Skin of body (tissue), 2 donors: Measurements from ENCODE around the gene SNX10. TPM values are rescaled to one million over a fixed set of nuclear protein-coding genes. Genes with fewer than 3 reads are reported as not detected.

Experiments used
- DNase-seq: peaks from one replicate; lab custom pipeline; 2025; lab: John Stamatoyannopoulos, UW
- total RNA-seq: library from RNA; depleted of rRNA; stranded (reverse); fragments of >200 nt; gene quantifications from one replicate; pipeline ENCODE4 v1.2.3, GENCODE V29; 2014

The SNX10 gene
- total RNA-seq, 1 donor from 2014 or later, result 5.8 TPM

DNA sequence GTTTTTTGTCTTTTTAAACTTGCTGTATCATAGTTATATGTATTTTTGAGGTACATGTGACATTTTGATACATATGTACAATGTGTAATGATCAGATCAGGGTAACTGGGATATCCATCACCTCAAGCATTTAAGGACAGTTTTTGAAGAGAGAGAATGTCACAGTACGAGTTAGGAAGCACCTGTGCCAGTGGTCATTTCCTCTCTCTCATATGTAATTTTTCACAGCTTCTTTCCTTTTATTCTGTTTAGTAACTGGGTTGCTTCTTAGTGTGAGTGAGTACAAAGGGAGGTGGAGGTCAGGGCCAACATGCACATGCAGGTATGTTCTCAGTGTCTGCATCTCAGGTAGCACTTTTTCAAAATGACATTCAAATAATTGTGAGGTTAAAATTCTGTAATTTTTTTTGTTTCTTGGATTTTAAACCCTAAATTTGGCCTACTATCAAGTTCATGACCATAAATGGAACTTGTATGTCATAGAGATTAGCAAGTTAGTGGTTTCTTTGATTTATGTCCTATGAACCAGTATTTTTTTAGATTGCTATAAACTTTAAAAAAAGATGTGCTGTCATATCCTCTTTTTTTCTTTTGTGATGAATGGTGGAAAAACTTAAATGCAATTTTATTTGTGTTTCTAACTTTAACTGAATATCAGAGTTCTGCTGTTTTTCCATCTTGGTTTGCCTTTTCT, 42.7 kb downstream of the SNX10 start:
- no peak for DNase-seq

DNA sequence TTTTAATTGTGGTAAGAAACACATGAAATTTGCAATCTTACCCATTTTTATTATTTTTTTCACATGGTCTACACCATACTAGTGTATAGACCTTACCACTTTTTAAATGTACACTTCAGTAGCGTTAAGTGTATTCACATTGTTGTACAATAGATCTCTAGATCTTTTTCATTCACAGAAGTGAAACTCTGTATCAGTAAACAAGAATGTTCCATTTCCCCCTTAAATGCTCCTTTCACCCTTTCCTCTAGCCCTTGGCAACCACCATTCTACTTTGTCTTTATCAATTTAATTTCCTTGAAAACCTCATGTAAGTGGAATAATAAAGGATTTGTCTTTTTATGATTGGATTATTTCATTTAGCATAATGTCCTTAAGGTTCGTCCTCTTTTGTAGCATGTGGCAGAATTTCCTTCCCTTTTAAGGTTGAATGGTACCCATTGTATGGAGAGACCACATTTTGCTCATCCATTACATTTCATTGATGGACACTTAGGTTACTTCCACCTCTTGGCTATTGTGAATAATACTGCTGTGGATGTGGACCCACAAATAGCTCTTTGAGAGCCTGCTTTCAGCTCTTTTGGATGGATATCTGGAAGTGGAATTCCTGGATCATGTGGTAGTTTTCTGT, 45.7 kb downstream of the SNX10 start:
- DNase-seq, result no peak

GRCh38 chr7:26340476-26341018, 48.9 kb downstream of the SNX10 start:
- no peak for DNase-seq

GRCh38 chr7:26343320-26343832, 51.7 kb downstream of the SNX10 start:
- DNase-seq, result no peak

- DNase-seq, result no peak
Observed at GRCh38 chr7:26343837-26344236, 52.2 kb downstream of the SNX10 start.

DNA sequence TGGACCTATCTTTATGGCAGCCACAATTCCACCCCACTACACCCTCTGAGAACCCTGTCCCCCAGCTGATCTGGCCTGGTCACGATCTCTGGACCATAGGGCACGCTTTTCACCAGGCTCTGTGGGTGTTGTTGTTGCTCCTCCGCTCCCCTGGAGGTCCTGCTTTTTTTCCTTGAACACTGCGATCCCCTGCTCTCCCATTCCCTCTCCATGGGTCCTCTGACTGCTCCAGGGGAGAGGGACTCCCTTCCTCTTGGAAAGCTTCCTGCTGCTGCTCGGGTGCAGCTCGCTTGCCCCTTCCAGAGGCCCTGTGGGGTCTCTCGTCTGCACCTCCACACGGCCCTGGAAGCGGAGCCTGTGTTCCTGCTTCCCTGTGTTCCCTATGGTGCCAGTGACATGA, 53.5 kb downstream of the SNX10 start:
- DNase-seq, result no peak

DNA sequence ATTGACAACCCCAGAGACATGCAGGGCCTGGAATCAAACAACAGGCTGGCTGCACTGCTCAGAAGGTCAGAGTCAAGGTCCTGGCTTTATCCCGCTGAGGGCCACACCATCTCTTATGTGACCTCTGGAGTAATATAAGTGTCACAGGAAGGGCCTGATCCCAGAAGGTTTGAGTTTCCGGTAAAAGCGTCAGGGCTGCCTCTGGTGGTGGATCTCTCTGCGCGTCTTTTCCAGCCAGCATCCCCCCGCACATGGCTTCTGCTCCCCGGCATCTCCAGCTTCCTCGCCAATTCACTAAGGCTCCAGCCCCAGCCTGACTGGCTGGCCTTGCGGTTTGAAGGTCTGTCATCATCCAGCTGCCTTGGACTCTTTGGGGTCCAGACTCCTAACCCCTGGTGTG, 54.2 kb downstream of the SNX10 start:
- DNase-seq, result no peak

DNA sequence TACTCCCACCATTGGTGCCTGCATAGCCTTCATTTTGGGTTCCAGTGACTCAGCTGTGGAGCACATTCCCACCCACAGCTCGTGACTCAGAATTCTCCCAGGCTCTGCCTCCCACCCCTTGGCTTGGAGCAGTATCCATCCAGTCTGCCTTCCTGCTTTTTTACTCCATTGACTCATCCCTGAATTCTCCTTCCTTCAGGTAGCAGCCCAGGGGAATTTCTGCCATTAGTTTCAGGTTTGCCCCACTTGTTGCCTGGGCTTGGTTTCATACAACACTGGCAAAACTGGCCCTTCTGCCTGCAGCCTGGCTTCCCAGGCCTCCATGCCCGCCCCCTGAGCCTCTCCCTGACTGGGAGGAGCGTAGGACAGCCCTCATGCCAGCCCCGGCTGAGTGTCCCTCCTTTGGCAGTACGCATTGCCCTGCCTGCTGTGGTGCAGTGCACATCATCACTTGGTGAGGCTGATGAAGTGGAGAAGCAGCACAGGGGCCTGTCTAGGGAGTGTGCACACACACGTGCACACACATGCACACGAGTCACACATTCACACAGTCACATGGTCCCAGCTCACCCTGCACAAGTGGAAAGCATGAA, 55.0 kb downstream of the SNX10 start:
- no peak for DNase-seq

GRCh38 chr7:26348234-26348851, 56.7 kb downstream of the SNX10 start:
- DNase-seq, result no peak

DNA sequence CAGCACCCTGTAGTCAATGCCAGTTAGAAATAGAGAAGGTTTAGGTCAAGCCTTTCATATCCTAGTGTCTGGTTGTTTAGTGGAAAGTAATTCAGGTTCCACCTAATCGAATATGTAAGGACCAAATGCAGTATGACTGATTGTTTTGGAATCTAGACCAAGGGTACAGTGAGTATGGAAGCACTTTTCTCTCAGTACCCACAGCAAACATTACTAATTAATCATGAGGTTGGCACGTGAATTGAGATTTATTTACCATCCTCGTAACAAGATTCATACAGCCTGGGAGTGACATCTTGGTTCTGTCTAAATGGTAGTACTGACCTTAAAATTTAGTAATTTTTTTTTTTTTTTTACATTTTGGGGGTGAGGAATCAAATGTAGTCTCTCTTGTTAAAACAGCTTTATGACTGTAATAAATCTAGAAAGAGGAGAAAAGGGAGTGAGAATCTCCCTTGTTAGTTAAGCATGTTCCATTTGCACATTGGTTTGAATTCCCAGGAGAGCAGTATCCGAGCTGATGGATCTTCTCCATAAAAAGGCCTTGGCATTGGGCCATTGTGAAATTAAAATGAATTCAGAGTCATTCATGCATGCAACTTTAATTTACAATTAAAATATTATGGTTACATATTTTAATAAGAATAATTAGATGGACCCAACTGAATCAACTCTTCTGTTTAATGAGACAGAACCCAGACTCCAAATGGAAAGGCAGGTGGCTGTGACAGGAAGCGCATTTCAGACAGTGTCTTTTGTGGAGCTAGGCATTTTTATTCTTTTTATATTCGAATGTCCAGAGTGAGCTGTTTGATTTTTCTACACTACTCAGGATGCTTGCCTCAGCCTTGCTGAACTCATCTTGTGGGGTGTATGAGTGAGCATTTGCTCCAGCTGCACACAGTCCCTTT, 57.6 kb downstream of the SNX10 start:
- no peak for DNase-seq

DNA sequence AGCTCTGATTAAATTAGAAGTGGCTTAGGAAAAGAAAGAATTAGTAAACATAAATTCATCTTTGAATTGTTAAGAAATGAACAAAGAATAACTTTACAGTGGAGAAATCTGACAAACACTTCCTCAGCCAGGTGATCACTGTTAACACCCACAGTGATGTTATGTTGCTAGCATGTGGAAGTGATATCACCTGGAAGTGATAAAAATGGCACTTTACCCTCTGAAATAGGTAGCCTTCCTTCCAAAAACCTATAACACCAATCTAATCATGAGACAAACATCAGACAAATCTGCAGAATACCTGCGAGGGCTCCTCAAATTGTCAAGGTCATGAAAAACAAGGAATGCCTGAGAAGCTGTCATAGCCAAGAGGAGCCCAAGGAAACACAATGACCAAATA, 59.5 kb downstream of the SNX10 start:
- no peak for DNase-seq

- no peak for DNase-seq
Observed at GRCh38 chr7:26356229-26356628, 64.6 kb downstream of the SNX10 start.

DNA sequence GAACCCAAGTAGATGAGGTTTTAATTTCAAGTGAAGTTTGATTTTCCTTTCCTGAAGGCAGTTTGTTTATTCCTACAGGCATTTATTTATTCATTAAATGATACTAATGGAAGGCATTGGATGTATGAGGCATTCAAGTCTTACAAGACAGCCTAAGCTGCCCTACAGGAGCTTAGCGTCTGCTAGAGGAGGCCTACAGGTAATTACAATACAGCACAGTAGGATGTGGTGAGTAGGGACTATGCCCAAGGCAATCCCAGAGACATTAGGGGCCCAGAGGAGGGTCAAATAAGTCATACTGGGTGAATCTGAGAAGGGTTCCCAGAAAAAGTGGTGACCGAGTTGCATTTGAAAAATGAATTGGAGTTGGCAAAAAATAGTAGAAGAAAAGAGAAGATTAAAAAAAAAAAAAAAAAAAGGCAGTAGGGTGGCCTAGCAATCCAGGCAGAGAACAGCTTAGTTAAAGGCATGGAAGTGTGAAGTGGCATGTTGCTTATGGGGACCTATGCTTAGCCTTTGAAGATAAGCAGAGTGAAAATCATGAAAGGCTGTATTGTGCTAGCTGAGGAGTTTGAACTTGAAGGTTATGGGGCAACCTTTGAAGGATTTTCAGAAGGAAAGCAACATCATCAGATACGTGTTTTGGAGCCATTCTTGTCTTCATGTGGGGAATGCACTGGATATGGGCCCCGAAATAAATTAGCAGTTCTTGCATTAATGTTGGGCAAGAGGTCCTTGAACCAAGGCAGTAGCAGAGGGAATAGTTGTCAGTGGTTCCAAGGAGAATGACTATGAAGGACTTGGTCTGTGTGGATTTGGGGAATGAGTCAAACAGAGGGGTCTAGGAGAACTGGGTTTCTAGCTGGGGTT, 65.5 kb downstream of the SNX10 start:
- DNase-seq, result no peak

DNA sequence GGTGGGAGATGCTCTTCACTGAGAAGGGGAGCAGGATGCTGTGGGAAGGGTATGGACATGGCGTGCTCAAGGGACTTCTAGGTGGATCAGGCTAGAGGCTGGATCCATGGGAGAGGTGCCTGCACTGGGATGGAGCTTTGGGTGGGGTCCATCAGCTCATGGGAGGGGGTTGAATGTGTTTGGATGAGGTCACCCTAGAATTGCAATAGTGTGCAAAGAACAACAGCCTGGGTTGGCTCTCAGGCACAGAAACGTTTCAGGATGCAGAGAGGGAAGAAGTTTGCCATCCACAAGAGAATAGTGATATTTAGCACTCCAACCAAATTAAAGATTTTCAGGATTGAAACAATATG, 66.1 kb downstream of the SNX10 start:
- DNase-seq, result no peak

DNA sequence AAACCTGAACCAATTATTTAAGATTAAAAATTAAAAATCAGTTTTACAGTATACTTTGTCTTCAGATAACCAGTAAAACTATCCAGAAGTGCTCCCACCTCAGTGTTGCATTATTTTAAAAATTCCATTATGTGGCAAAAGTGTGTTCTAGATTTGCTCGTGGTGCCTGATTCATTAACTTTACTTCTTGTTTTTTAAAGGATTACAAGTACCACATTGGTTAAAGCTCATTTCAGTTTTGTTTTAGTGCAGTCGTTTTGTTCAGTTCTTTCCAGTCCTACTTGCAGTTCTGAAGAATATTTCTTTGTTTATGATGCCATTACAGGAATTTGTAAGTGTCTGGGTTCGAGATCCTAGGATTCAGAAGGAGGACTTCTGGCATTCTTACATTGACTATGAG, 69.0 kb downstream of the SNX10 start:
- no peak for DNase-seq

GRCh38 chr7:26361637-26362036, 70.0 kb downstream of the SNX10 start:
- DNase-seq, result no peak

DNA sequence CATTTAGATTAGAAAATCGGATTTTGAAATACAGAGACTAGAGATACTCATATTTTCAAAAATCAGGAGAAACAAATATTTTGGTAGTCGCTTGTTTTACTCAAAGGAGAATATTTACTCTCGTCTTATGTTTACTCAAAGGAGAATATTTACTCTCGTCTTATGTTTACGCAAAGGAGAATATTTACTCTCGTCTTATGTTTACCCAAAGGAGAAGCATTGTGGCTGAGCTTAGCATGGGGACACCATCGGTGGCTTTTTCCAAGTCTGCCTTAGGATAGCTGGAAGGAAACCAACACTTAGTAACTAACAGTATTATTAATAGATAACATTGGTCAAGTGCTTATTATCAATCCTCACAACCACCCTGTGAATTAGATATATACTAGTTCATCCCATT, 71.8 kb downstream of the SNX10 start:
- DNase-seq, result no peak

DNA sequence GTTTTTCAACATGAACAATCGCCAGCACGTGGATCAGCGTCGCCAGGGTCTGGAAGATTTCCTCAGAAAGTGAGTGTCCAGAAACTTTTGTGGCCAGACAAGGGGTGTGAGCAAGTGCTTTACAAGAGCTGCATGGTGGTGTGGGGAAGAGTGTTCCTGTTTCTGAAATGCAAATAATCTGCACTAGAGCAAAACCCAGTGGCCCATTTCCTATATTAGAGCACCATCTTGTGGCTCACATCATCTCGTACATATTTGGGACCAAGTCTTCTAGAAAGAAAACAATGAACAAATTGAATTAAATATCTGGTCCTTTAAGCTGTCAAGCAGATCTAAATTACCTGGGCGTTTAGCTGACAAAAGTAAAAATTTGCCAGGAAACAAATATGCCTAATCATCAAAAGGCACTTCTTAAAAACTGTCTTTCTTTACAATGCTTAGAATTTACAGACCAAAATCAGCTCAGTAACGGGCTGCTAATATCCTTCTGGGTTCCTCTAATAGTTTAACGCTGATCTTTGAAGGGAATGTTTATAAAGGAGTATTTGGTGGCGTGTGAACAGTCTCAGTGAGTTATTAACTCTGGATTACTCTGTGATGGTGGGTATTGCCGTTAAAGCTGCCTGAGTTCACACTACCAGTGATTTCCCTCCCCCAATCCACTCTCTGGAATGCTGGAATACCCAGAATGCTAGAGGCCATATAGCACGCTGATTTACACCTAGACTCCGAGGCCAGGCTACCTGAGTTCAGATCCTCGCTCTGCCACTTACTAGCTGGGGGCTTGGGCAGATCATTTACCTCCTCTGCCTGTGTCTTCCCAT, 73.6 kb downstream of the SNX10 start:
- peak; percentile 89 for DNase-seq

DNA sequence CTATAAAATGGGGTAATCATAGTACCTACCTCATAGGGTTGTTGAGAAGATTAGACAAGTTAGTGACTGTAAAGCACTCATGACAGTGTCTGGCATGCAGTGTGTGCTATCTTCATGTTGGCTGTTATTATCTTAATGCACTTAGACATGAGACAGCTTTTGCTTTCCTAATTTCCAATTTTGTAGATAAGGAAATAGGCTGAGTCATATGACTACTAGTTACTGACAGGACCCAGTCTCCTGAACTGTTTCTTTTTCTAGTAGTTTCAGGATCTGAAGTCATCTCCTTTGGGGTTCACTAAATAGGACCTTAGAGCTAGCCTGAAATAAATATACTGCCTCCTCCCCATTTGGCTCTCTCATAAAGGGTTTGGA, 74.2 kb downstream of the SNX10 start:
- DNase-seq, result no peak
